Measurements from ENCODE around the gene DRD4.

DRD4 gene

DNA sequence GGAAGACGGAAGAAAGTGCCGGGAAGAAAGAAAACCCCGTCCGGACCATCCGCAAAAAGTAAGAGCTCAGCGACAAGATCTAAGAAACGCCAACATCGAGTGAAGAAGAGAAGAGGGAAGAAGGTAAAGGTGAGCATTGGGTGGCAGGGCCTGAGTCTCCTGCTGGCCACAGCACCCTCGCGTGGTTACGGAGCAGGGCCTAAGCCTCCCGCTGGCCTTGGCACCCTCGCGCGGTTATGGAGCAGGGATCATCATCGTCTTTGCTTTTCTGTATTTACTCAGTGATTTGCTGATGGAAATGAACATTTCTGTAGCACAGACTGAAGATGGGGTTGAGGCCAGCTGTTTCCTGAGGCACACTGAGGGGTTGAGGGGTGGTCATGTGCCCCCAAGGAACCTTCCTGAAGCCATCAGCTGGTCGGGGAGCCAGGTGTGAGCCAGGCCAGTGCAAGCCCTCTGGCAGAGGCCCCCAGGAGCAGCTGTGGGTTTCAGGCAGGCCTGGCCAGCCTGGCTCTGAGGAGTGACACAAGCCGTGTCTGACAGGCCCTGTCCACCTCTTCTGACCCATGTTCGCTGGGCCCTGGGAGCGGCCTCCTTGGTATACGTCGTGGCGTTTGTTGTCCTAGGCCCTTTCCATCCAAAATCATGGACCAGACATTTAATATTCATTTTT is 35.4 kb upstream of the DRD4 start:
- Histone ChIP-seq H3K36me3 (ENCODE audit: control insufficient read depth, low read length) (peaks cover 83% of the 10 kb centered on the region), H4K20me1 (ENCODE audit: control insufficient read depth, insufficient read depth, low read depth, low read length) (0 out of 2 replicates have a peak, but pooled peaks cover 1% of the 10 kb centered on the region), H3K9me3 (ENCODE audit: control insufficient read depth, insufficient read depth, low read length) (no peaks in the 10 kb centered on the region), H3K4me3 (ENCODE audit: low read length) (no peak overlapping the region), H3K79me2 (ENCODE audit: control insufficient read depth, low read length) (peaks cover 2% of the 10 kb centered on the region; the same call in 1 of the 2 replicates), H3K4me1 (ENCODE audit: control insufficient read depth, low read length) (no peaks in the 10 kb centered on the region), H3K4me2 (ENCODE audit: low read length) (no peak overlapping the region), H3K9me2 (replicated peaks; ENCODE audit: control insufficient read depth, low read length) (no peaks in the 10 kb centered on the region), H3K27ac (ENCODE audit: low read depth, low read length) (no peak overlapping the region), H3K27me3 (ENCODE audit: control insufficient read depth, low read length) (no peaks in the 10 kb centered on the region), H3F3A (ENCODE audit: control insufficient read depth, insufficient read depth) (no peaks in the 10 kb centered on the region)
- TF ChIP-seq, protein P1, sequence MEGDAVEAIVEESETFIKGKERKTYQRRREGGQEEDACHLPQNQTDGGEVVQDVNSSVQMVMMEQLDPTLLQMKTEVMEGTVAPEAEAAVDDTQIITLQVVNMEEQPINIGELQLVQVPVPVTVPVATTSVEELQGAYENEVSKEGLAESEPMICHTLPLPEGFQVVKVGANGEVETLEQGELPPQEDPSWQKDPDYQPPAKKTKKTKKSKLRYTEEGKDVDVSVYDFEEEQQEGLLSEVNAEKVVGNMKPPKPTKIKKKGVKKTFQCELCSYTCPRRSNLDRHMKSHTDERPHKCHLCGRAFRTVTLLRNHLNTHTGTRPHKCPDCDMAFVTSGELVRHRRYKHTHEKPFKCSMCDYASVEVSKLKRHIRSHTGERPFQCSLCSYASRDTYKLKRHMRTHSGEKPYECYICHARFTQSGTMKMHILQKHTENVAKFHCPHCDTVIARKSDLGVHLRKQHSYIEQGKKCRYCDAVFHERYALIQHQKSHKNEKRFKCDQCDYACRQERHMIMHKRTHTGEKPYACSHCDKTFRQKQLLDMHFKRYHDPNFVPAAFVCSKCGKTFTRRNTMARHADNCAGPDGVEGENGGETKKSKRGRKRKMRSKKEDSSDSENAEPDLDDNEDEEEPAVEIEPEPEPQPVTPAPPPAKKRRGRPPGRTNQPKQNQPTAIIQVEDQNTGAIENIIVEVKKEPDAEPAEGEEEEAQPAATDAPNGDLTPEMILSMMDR (IDR thresholded peaks at IDR 0.05; ENCODE audit: low read depth, low read length, poor library complexity, severe bottlenecking), result no peak
- TF ChIP-seq EZH2phosphoT487 (IDR thresholded peaks at IDR 0.05; ENCODE audit: borderline replicate concordance, low read length), result no peak

DNA sequence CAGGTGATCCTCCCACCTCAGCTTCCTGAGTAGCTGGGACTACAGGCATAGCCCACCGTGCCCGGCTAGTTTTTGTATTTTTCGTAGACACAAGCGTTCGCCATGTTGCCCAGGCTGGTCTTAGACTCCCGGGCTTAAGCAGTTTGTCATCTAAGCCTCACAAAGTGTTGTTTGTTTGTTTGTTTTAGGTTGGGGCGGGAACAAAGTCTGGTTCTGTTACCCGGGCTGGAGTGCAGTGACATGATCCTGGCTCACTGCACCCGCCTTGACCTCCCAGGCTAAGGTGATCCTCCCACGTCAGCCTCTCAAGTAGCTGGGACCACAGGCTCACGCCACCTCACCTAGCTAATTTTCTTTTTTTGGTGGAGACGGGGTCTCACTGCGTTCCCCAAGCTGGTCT is 33.9 kb upstream of the DRD4 start:
- H3K27me3 ChIP-seq (ENCODE audit: control insufficient read depth, low read length), result no peaks in the 10 kb centered on the region
- peaks cover 85% of the 10 kb centered on the region for H3K36me3 ChIP-seq (ENCODE audit: control insufficient read depth, low read length)
- TF ChIP-seq, protein P1 (IDR thresholded peaks at IDR 0.05; ENCODE audit: low read depth, low read length, poor library complexity, severe bottlenecking), result no peak
- TF ChIP-seq EZH2phosphoT487 (IDR thresholded peaks at IDR 0.05; ENCODE audit: borderline replicate concordance, low read length), result no peak
- no peaks in the 10 kb centered on the region for H3K9me2 ChIP-seq (replicated peaks; ENCODE audit: control insufficient read depth, low read length)
- H3K79me2 ChIP-seq (ENCODE audit: control insufficient read depth, low read length), result no peaks in the 10 kb centered on the region; the same call in 1 of the 2 replicates
- no peaks in the 10 kb centered on the region for H3F3A ChIP-seq (ENCODE audit: control insufficient read depth, insufficient read depth)
- H3K4me2 ChIP-seq (ENCODE audit: low read length), result no peak overlapping the region
- no peak overlapping the region for H3K27ac ChIP-seq (ENCODE audit: low read depth, low read length)
- no peaks in the 10 kb centered on the region for H3K4me1 ChIP-seq (ENCODE audit: control insufficient read depth, low read length)
- H3K4me3 ChIP-seq (ENCODE audit: low read length), result no peak overlapping the region
- 0 out of 2 replicates have a peak, but pooled peaks cover 2% of the 10 kb centered on the region for H4K20me1 ChIP-seq (ENCODE audit: control insufficient read depth, insufficient read depth, low read depth, low read length)
- H3K9me3 ChIP-seq (ENCODE audit: control insufficient read depth, insufficient read depth, low read length), result no peaks in the 10 kb centered on the region

DNA sequence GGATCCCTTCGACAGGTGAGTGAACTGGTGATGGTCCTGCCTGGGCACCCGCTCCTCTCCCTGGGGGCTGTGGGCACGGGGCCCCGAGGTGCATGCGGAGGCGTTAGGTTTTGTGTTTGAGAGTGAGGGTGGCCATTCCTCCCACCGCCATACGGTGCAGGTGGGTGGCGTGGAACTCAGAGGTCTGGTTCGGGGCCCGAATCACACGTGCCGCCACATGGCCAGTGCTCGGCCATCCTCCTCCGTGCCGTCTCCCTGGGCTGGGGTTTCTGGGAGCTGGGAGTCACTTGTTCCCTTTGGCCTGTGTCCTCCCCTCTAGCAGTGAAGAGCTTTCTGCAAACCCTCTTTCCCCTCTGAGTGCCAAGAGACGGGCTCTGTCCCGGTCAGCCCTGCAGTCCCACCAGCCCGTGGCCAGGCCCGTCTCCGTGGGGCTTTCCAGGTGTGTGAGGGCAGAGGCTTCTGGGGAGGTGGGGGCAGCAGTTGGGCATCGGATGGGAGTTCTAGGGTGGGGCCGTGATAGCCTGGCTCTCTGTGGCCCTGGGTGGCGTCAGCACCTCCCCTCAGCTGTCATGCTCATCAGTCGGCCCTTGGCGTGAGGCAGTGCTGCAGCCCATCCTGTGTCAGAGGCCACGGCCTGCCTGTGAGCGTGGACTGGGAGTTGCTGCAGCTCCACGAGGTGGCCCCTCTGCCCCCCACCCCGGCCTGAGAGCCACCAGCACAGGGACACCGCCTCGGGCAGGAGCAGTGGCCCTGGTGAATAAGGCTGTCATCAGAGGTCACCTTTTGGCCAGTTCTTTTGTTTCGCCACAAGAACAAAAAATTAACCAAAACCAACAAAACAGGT is 31.6 kb upstream of the DRD4 start:
- no peaks in the 10 kb centered on the region for H3K79me2 ChIP-seq (ENCODE audit: control insufficient read depth, low read length)
- H3K4me2 ChIP-seq (ENCODE audit: low read length), result no peak overlapping the region
- no peak overlapping the region for H3K4me3 ChIP-seq (ENCODE audit: low read length)
- H3K27ac ChIP-seq (ENCODE audit: low read depth, low read length), result no peak overlapping the region
- H3K9me3 ChIP-seq (ENCODE audit: control insufficient read depth, insufficient read depth, low read length), result no peaks in the 10 kb centered on the region
- H3K27me3 ChIP-seq (ENCODE audit: control insufficient read depth, low read length), result no peaks in the 10 kb centered on the region
- H3F3A ChIP-seq (ENCODE audit: control insufficient read depth, insufficient read depth), result no peaks in the 10 kb centered on the region
- TF ChIP-seq, protein P1 (IDR thresholded peaks at IDR 0.05; ENCODE audit: low read depth, low read length, poor library complexity, severe bottlenecking), result no peak
- no peak for TF ChIP-seq EZH2phosphoT487 (IDR thresholded peaks at IDR 0.05; ENCODE audit: borderline replicate concordance, low read length)
- no peaks in the 10 kb centered on the region for H3K9me2 ChIP-seq (replicated peaks; ENCODE audit: control insufficient read depth, low read length)
- no peaks in the 10 kb centered on the region for H3K4me1 ChIP-seq (ENCODE audit: control insufficient read depth, low read length)
- H3K36me3 ChIP-seq (ENCODE audit: control insufficient read depth, low read length), result peaks cover 89% of the 10 kb centered on the region
- H4K20me1 ChIP-seq (ENCODE audit: control insufficient read depth, insufficient read depth, low read depth, low read length), result 0 out of 2 replicates have a peak, but pooled peaks cover 2% of the 10 kb centered on the region
